K562 (cell line): Measurements from ENCODE around the gene FBXW8. TPM values are rescaled to one million over a fixed set of nuclear protein-coding genes. Genes with fewer than 3 reads are reported as not detected.

Experiments
- RBM39 ChIP-seq: fragments of 200-400 bp; formaldehyde crosslinking; optimal IDR thresholded peaks from 2 replicates; pipeline ENCODE3; 2018; ENCODE audit warnings: low read depth, low read length
- ZNF23 ChIP-seq: fragments of 250-450 bp; sonication (Bioruptor Pico); IDR thresholded peaks from 2 replicates; pipeline ENCODE4 v1.4.0; 2020; ENCODE audit warnings: mild to moderate bottlenecking
- polyA plus RNA-seq, 8 experiments: library from polyadenylated mRNA; depleted of rRNA in 4 of 8; stranded (reverse) in 5 of 8; unstranded in 3 of 8; fragments of >200 nt; fragmentation: Nextera tagmentation in 2 of 8; fragmentation: Illumina TruSeq in 1 of 8; extraction: Ambion mirVana in 2 of 8; extraction: Trizol in 1 of 8; gene quantifications; 2 replicates each; pipeline versions ENCODE4 v1.2.1 to v1.2.3, GENCODE V29; 2011 to 2014; ENCODE audit warnings: inconsistent platforms in 1 of 8, missing spikeins in 1 of 8
- total RNA-seq, 7 experiments: library from RNA; depleted of rRNA in 6 of 7; stranded (reverse); fragments of >200 nt in 6 of 7; fragmentation: Illumina TruSeq in 2 of 7; extraction: Trizol in 2 of 7; gene quantifications; 2 replicates each; pipeline versions ENCODE4 v1.2.1 to v1.2.3, GENCODE V29; 2011 to 2021; ENCODE audit warnings: low replicate concordance in 1 of 7
- TF ChIP-seq, protein P1 (sequence below): fragments of 450-650 bp; IDR thresholded peaks from 2 replicates; pipeline ENCODE4 v1.6.1; 2016; ENCODE audit warnings: mild to moderate bottlenecking, moderate library complexity
- TF ChIP-seq, protein P2 (sequence below), 2 experiments: fragments of 450-650 bp in 1 of 2; sonication (generic) in 1 of 2; formaldehyde crosslinking in 1 of 2; IDR thresholded peaks; 2 replicates each; pipeline versions ENCODE4 v1.7.1 to v1.9.0; 2016 to 2022; ENCODE audit warnings: inconsistent platforms in 1 of 2, mild to moderate bottlenecking in 1 of 2, missing genetic modification reagents in 1 of 2
- TF ChIP-seq, protein P3 (sequence below): fragments of 250-450 bp; sonication (Bioruptor Pico); IDR thresholded peaks from 2 replicates; pipeline ENCODE4 v1.5.0; 2021

The FBXW8 gene
- total and polyA plus RNA-seq, 9 of the 15 experiments (the other 6 are each of a cell fraction or from before 2014, with no cell fraction given) = 0.58 to 8.3 (median 4.4) TPM

DNA sequence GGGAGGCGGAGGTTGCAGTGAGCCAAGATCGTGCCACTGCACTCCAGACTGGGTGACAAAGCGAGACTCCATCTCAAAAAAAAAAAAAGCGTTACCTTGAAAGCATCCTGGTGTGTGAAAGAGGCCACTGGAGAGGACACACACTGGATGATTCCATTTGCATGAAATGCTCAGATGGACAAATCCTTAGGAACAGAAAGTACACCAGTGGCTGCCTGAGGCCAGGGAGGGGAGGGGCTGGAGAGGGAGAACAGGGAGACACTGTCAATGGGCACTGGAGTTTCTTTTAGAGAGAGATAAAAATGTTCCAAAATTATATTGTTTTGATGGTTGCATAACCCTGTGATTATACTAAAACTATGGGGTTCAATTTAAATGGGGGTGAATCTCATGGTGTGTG is 168.7 kb downstream of the FBXW8 start (continued):
- TF ChIP-seq ZNF23 (no peak), RBM39 (no peak)
- TF ChIP-seq, protein P1, sequence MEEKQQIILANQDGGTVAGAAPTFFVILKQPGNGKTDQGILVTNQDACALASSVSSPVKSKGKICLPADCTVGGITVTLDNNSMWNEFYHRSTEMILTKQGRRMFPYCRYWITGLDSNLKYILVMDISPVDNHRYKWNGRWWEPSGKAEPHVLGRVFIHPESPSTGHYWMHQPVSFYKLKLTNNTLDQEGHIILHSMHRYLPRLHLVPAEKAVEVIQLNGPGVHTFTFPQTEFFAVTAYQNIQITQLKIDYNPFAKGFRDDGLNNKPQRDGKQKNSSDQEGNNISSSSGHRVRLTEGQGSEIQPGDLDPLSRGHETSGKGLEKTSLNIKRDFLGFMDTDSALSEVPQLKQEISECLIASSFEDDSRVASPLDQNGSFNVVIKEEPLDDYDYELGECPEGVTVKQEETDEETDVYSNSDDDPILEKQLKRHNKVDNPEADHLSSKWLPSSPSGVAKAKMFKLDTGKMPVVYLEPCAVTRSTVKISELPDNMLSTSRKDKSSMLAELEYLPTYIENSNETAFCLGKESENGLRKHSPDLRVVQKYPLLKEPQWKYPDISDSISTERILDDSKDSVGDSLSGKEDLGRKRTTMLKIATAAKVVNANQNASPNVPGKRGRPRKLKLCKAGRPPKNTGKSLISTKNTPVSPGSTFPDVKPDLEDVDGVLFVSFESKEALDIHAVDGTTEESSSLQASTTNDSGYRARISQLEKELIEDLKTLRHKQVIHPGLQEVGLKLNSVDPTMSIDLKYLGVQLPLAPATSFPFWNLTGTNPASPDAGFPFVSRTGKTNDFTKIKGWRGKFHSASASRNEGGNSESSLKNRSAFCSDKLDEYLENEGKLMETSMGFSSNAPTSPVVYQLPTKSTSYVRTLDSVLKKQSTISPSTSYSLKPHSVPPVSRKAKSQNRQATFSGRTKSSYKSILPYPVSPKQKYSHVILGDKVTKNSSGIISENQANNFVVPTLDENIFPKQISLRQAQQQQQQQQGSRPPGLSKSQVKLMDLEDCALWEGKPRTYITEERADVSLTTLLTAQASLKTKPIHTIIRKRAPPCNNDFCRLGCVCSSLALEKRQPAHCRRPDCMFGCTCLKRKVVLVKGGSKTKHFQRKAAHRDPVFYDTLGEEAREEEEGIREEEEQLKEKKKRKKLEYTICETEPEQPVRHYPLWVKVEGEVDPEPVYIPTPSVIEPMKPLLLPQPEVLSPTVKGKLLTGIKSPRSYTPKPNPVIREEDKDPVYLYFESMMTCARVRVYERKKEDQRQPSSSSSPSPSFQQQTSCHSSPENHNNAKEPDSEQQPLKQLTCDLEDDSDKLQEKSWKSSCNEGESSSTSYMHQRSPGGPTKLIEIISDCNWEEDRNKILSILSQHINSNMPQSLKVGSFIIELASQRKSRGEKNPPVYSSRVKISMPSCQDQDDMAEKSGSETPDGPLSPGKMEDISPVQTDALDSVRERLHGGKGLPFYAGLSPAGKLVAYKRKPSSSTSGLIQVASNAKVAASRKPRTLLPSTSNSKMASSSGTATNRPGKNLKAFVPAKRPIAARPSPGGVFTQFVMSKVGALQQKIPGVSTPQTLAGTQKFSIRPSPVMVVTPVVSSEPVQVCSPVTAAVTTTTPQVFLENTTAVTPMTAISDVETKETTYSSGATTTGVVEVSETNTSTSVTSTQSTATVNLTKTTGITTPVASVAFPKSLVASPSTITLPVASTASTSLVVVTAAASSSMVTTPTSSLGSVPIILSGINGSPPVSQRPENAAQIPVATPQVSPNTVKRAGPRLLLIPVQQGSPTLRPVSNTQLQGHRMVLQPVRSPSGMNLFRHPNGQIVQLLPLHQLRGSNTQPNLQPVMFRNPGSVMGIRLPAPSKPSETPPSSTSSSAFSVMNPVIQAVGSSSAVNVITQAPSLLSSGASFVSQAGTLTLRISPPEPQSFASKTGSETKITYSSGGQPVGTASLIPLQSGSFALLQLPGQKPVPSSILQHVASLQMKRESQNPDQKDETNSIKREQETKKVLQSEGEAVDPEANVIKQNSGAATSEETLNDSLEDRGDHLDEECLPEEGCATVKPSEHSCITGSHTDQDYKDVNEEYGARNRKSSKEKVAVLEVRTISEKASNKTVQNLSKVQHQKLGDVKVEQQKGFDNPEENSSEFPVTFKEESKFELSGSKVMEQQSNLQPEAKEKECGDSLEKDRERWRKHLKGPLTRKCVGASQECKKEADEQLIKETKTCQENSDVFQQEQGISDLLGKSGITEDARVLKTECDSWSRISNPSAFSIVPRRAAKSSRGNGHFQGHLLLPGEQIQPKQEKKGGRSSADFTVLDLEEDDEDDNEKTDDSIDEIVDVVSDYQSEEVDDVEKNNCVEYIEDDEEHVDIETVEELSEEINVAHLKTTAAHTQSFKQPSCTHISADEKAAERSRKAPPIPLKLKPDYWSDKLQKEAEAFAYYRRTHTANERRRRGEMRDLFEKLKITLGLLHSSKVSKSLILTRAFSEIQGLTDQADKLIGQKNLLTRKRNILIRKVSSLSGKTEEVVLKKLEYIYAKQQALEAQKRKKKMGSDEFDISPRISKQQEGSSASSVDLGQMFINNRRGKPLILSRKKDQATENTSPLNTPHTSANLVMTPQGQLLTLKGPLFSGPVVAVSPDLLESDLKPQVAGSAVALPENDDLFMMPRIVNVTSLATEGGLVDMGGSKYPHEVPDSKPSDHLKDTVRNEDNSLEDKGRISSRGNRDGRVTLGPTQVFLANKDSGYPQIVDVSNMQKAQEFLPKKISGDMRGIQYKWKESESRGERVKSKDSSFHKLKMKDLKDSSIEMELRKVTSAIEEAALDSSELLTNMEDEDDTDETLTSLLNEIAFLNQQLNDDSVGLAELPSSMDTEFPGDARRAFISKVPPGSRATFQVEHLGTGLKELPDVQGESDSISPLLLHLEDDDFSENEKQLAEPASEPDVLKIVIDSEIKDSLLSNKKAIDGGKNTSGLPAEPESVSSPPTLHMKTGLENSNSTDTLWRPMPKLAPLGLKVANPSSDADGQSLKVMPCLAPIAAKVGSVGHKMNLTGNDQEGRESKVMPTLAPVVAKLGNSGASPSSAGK = no peak
- TF ChIP-seq, protein P2, sequence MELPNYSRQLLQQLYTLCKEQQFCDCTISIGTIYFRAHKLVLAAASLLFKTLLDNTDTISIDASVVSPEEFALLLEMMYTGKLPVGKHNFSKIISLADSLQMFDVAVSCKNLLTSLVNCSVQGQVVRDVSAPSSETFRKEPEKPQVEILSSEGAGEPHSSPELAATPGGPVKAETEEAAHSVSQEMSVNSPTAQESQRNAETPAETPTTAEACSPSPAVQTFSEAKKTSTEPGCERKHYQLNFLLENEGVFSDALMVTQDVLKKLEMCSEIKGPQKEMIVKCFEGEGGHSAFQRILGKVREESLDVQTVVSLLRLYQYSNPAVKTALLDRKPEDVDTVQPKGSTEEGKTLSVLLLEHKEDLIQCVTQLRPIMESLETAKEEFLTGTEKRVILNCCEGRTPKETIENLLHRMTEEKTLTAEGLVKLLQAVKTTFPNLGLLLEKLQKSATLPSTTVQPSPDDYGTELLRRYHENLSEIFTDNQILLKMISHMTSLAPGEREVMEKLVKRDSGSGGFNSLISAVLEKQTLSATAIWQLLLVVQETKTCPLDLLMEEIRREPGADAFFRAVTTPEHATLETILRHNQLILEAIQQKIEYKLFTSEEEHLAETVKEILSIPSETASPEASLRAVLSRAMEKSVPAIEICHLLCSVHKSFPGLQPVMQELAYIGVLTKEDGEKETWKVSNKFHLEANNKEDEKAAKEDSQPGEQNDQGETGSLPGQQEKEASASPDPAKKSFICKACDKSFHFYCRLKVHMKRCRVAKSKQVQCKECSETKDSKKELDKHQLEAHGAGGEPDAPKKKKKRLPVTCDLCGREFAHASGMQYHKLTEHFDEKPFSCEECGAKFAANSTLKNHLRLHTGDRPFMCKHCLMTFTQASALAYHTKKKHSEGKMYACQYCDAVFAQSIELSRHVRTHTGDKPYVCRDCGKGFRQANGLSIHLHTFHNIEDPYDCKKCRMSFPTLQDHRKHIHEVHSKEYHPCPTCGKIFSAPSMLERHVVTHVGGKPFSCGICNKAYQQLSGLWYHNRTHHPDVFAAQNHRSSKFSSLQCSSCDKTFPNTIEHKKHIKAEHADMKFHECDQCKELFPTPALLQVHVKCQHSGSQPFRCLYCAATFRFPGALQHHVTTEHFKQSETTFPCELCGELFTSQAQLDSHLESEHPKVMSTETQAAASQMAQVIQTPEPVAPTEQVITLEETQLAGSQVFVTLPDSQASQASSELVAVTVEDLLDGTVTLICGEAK (IDR thresholded peaks at IDR 0.05) = no peak
- TF ChIP-seq, protein P2 (CRISPR knock-in tag; IDR thresholded peaks at IDR 0.05) = no peak
- TF ChIP-seq, protein P3, sequence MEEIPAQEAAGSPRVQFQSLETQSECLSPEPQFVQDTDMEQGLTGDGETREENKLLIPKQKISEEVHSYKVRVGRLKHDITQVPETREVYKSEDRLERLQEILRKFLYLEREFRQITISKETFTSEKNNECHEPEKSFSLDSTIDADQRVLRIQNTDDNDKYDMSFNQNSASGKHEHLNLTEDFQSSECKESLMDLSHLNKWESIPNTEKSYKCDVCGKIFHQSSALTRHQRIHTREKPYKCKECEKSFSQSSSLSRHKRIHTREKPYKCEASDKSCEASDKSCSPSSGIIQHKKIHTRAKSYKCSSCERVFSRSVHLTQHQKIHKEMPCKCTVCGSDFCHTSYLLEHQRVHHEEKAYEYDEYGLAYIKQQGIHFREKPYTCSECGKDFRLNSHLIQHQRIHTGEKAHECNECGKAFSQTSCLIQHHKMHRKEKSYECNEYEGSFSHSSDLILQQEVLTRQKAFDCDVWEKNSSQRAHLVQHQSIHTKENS (CRISPR knock-in tag) = no peak
